GM23248 (cell line): ENCODE measurements around the gene AMY2B. TPM values are rescaled to one million over a fixed set of nuclear protein-coding genes. Genes with fewer than 3 reads are reported as not detected.
"Not testable (repeated sequence)": the region's sequence is repeated elsewhere in the genome, so short reads cannot be mapped to it uniquely, and the experiment has no call there.

Experiments
- DNase-seq: peaks from one replicate; pipeline ENCODE4 v3.0.0-alpha.2; 2015
- H2AFZ ChIP-seq: fragments of 200-600 bp; sonication (generic); 2 replicates; pipeline ENCODE4 v1.6.1; 2016; ENCODE audit warnings: antibody characterized with exemption
- H3F3A ChIP-seq: fragments of 200-600 bp; sonication (generic); 2 replicates; pipeline ENCODE4 v1.6.1; 2016; ENCODE audit warnings: mild to moderate bottlenecking, antibody characterized with exemption, mixed run types; ENCODE audit not compliant: insufficient read depth
- H3K27ac ChIP-seq: fragments of 200-600 bp; sonication (generic); 2 replicates; pipeline ENCODE4 v1.5.1; 2016; ENCODE audit warnings: mild to moderate bottlenecking
- H3K27me3 ChIP-seq: fragments of 200-600 bp; sonication (generic); replicated peaks from 2 replicates; pipeline ENCODE4 v1.6.1; 2016; ENCODE audit warnings: mild to moderate bottlenecking; ENCODE audit not compliant: insufficient read depth
- H3K36me3 ChIP-seq: fragments of 200-600 bp; sonication (generic); 2 replicates; pipeline ENCODE4 v1.6.1; 2016; ENCODE audit warnings: low read depth, mild to moderate bottlenecking
- H3K4me1 ChIP-seq: fragments of 200-600 bp; sonication (generic); 2 replicates; pipeline ENCODE4 v1.6.1; 2016; ENCODE audit warnings: mild to moderate bottlenecking; ENCODE audit not compliant: insufficient read depth
- H3K4me2 ChIP-seq: fragments of 200-600 bp; sonication (generic); one replicate; pipeline ENCODE4 v1.6.1; 2016; ENCODE audit warnings: mild to moderate bottlenecking; ENCODE audit not compliant: unreplicated experiment
- H3K4me3 ChIP-seq: fragments of 200-600 bp; sonication (generic); 2 replicates; pipeline ENCODE4 v1.5.1; 2016; ENCODE audit warnings: mild to moderate bottlenecking
- H3K79me2 ChIP-seq: fragments of 200-600 bp; sonication (generic); 2 replicates; pipeline ENCODE4 v1.6.1; 2016; ENCODE audit warnings: mild to moderate bottlenecking; ENCODE audit not compliant: insufficient read depth
- H3K9ac ChIP-seq: fragments of 200-600 bp; sonication (generic); 2 replicates; pipeline ENCODE4 v1.6.1; 2016; ENCODE audit warnings: mild to moderate bottlenecking
- H3K9me2 ChIP-seq: fragments of 200-600 bp; sonication (generic); 2 replicates; pipeline ENCODE4 v1.6.1; 2016; ENCODE audit warnings: mixed run types, mild to moderate bottlenecking, moderate library complexity; ENCODE audit not compliant: insufficient read depth
- H3K9me3 ChIP-seq: fragments of 200-600 bp; sonication (generic); one replicate; pipeline ENCODE4 v1.6.1; 2017; ENCODE audit warnings: low read depth
- H4K20me1 ChIP-seq: fragments of 200-600 bp; sonication (generic); 2 replicates; pipeline ENCODE4 v1.6.0; 2016; ENCODE audit not compliant: insufficient read depth
- EZH2 ChIP-seq: fragments of 200-600 bp; sonication (generic); IDR thresholded peaks from 2 replicates; pipeline ENCODE4 v1.6.1; 2018; ENCODE audit warnings: antibody characterized with exemption, mild to moderate bottlenecking; ENCODE audit not compliant: insufficient read depth, poor library complexity, severe bottlenecking
- EZH2phosphoT487 ChIP-seq: fragments of 200-600 bp; sonication (generic); IDR thresholded peaks from 2 replicates; pipeline ENCODE4 v1.6.1; 2018; ENCODE audit warnings: antibody characterized with exemption, moderate library complexity, mild to moderate bottlenecking, low read depth; ENCODE audit not compliant: insufficient read depth
- WGBS, 2 experiments: methylation state at CpG; one replicate each; pipeline ENCODE4 v1.1.6; 2015 to 2017; ENCODE audit warnings: low lambda C conversion rate in 2 of 2, low coverage in 1 of 2; ENCODE audit errors: missing lambda C conversion rate in 2 of 2; 5-methylcytosine and 5-hydroxymethylcytosine counted together
- in situ Hi-C: fragments of 300-500 bp; cut with MboI; formaldehyde crosslinking; loops from 2 replicates; pipeline ENCODE4 v1.15.0; 2020
- polyA plus RNA-seq: library from polyadenylated mRNA; unstranded; fragments of >200 nt; fragmentation: Nextera tagmentation; extraction: Ambion mirVana; gene quantifications from 2 replicates; pipeline ENCODE4 v1.2.1, GENCODE V29; 2016
- total RNA-seq: library from RNA; depleted of rRNA; stranded (reverse); fragments of >200 nt; shearing (Covaris generic); gene quantifications from 2 replicates; pipeline ENCODE4 v1.2.3, GENCODE V29; 2014; rRNA removed

AMY2B gene
- total RNA-seq = 1.1 and 2.5 TPM in 2 replicates
- polyA plus RNA-seq = 0.63 and 0.94 TPM in 2 replicates

GRCh38 chr1:103571289-103571688 lies at the start of gene AMY2B:
AMY2B (plus strand) TSS chr1:103571589; CDS start chr1:103571603, 14 bp downstream.
- H2AFZ ChIP-seq, H3K9ac ChIP-seq: not testable (repeated sequence)

GRCh38 chr1:103523346-103523745 lies 48.0 kb upstream of the AMY2B start:
- H3K4me3 ChIP-seq = no peak overlapping the region
- H3K36me3 ChIP-seq = no peaks in the 10 kb centered on the region
- no peak overlapping the region for H2AFZ ChIP-seq
- 81 to 82% methylated on average over 3 of the region's 3 CpGs for WGBS, 2 experiments
- H4K20me1 ChIP-seq = no peaks in the 10 kb centered on the region
- H3K4me1 ChIP-seq = peaks cover 14% of the 10 kb centered on the region
- no peak for DNase-seq
- H3F3A ChIP-seq = 0 out of 2 replicates have a peak, but pooled peaks cover 7% of the 10 kb centered on the region
- no peak for TF ChIP-seq EZH2phosphoT487
- no peak for TF ChIP-seq EZH2
- H3K9me2 ChIP-seq = no peaks in the 10 kb centered on the region
- peaks cover 22% of the 10 kb centered on the region for H3K79me2 ChIP-seq
- no peak overlapping the region for H3K9ac ChIP-seq
- H3K27me3 ChIP-seq = no peaks in the 10 kb centered on the region
- in situ Hi-C loops = no loop called here
- no peak overlapping the region for H3K27ac ChIP-seq
- H3K4me2 ChIP-seq = no peak overlapping the region
- no peaks in the 10 kb centered on the region for H3K9me3 ChIP-seq

More at GRCh38 chr1:103571289-103571688, at the start of gene AMY2B:
- DNase-seq, H3K9me3 ChIP-seq, H3K27ac ChIP-seq, H3F3A ChIP-seq, H3K4me3 ChIP-seq, H3K4me1 ChIP-seq, H4K20me1 ChIP-seq, H3K4me2 ChIP-seq, H3K79me2 ChIP-seq, H3K27me3 ChIP-seq, H3K9me2 ChIP-seq, in situ Hi-C loops, H3K36me3 ChIP-seq: not testable (repeated sequence)
- WGBS, 2 experiments = 88 to 98% methylated on average over 1 to 2 of the region's 2 CpGs

GRCh38 chr1:103525114-103525606 lies 46.2 kb upstream of the AMY2B start:
- H3K9ac ChIP-seq = 0 out of 2 replicates have a peak overlapping the region, but pooled peaks have one; percentile 41
- no peak for TF ChIP-seq EZH2
- TF ChIP-seq EZH2phosphoT487 = no peak
- peak overlapping the region; percentile 92 for H2AFZ ChIP-seq
- H3F3A ChIP-seq = 0 out of 2 replicates have a peak, but pooled peaks cover 7% of the 10 kb centered on the region
- H3K9me2 ChIP-seq = no peaks in the 10 kb centered on the region
- no peak overlapping the region for H3K27ac ChIP-seq
- H3K4me3 ChIP-seq = peak overlapping the region; percentile 72
- peaks cover 40% of the 10 kb centered on the region for H3K79me2 ChIP-seq
- peak overlapping the region; percentile 74 for H3K4me2 ChIP-seq
- 11 to 28% methylated on average over 6 to 14 of the region's 34 CpGs for WGBS, 2 experiments
- no peaks in the 10 kb centered on the region for H3K27me3 ChIP-seq
- H4K20me1 ChIP-seq = no peaks in the 10 kb centered on the region
- in situ Hi-C loops = no loop called here
- peak; percentile 75 for DNase-seq
- no peaks in the 10 kb centered on the region for H3K36me3 ChIP-seq
- H3K4me1 ChIP-seq = peaks cover 14% of the 10 kb centered on the region
- H3K9me3 ChIP-seq = no peaks in the 10 kb centered on the region

GRCh38 chr1:103525607-103526507 lies 45.5 kb upstream of the AMY2B start, which contains the start of gene RNPC3:
RNPC3 (plus strand) TSS chr1:103525699; CDS start chr1:103526071, 372 bp downstream.
- Histone ChIP-seq H3K36me3 (no peaks in the 10 kb centered on the region), H3K4me1 (peaks cover 14% of the 10 kb centered on the region), H3K4me2 (peak within 1 kb of the TSS; percentile 98), H3K4me3 (peak within 1 kb of the TSS; percentile 92), H4K20me1 (no peaks in the 10 kb centered on the region), H2AFZ (peak within 1 kb of the TSS; percentile 98), H3K9me3 (no peaks in the 10 kb centered on the region), H3K9me2 (no peaks in the 10 kb centered on the region), H3K9ac (peak within 1 kb of the TSS; percentile 95), H3K27ac (peak within 1 kb of the TSS; percentile 94), H3F3A (0 out of 2 replicates have a peak, but pooled peaks cover 7% of the 10 kb centered on the region), H3K79me2 (peaks cover 47% of the 10 kb centered on the region), H3K27me3 (no peaks in the 10 kb centered on the region)
- no peak for TF ChIP-seq EZH2
- no peak for TF ChIP-seq EZH2phosphoT487
- in situ Hi-C loops = no loop called here
- 1% methylated on average over 43 to 53 of the region's 62 CpGs for WGBS, 2 experiments
- peak; percentile 94 for DNase-seq
